Activated CD4-positive, alpha-beta T cell treated with anti-CD3 and anti-CD28 coated beads, Interleukin-2, Interleukin-4, amounts not matched to agents 100 ng/mL and 50 ng/mL, durations not matched to agents 16 hours and 8 hours (primary cell): ENCODE results near the gene INPP4B.

Source experiments
- DNase-seq: peaks from one replicate; pipeline ENCODE4 v3.0.0-alpha.2; 2020; ENCODE audit warnings: low spot score

The INPP4B gene

GRCh38 chr4:142285222-142285583 lies 560.9 kb downstream of the INPP4B start:
- DNase-seq = no peak

GRCh38 chr4:142284402-142285221 lies 561.5 kb downstream of the INPP4B start:
- no peak for DNase-seq

GRCh38 chr4:142282870-142283431 lies 563.1 kb downstream of the INPP4B start:
- DNase-seq = peak; percentile 34

GRCh38 chr4:142281999-142282398 lies 564.1 kb downstream of the INPP4B start:
- DNase-seq = no peak

GRCh38 chr4:142278663-142279062 lies 567.4 kb downstream of the INPP4B start:
- no peak for DNase-seq

- DNase-seq = no peak
Observed at GRCh38 chr4:142278171-142278570, 567.9 kb downstream of the INPP4B start.

- no peak for DNase-seq
Observed at GRCh38 chr4:142274137-142274536, 572.0 kb downstream of the INPP4B start.

- no peak for DNase-seq
Observed at GRCh38 chr4:142272452-142272851, 573.6 kb downstream of the INPP4B start.

- DNase-seq = no peak
Observed at GRCh38 chr4:142271832-142272231, 574.3 kb downstream of the INPP4B start.

- no peak for DNase-seq
Observed at GRCh38 chr4:142267101-142267500, 579.0 kb downstream of the INPP4B start.

- DNase-seq = no peak
Observed at GRCh38 chr4:142265946-142266345, 580.2 kb downstream of the INPP4B start.

GRCh38 chr4:142265536-142265935 lies 580.6 kb downstream of the INPP4B start:
- DNase-seq = peak; percentile 54

GRCh38 chr4:142264961-142265360 lies 581.1 kb downstream of the INPP4B start:
- DNase-seq = no peak

- DNase-seq = no peak
Observed at GRCh38 chr4:142262956-142263355, 583.1 kb downstream of the INPP4B start.

GRCh38 chr4:142248946-142249345 lies 597.2 kb downstream of the INPP4B start:
- no peak for DNase-seq

- no peak for DNase-seq
Observed at GRCh38 chr4:142243255-142243654, 602.8 kb downstream of the INPP4B start.

GRCh38 chr4:142242156-142242555 lies 603.9 kb downstream of the INPP4B start:
- no peak for DNase-seq

GRCh38 chr4:142238589-142238988 lies 607.5 kb downstream of the INPP4B start:
- no peak for DNase-seq

- DNase-seq = no peak
Observed at GRCh38 chr4:142236268-142236667, 609.8 kb downstream of the INPP4B start.

- no peak for DNase-seq
Observed at GRCh38 chr4:142231787-142232186, 614.3 kb downstream of the INPP4B start.

- DNase-seq = no peak
Observed at GRCh38 chr4:142230991-142231390, 615.1 kb downstream of the INPP4B start.

GRCh38 chr4:142226014-142226413 lies 620.1 kb downstream of the INPP4B start:
- DNase-seq = no peak

GRCh38 chr4:142222127-142222526 lies 624.0 kb downstream of the INPP4B start:
- no peak for DNase-seq

GRCh38 chr4:142218726-142219125 lies 627.4 kb downstream of the INPP4B start:
- DNase-seq = no peak
